ENCODE results near the gene EPSTI1. TPM values are rescaled to one million over a fixed set of nuclear protein-coding genes. Genes with fewer than 3 reads are reported as not detected.

EPSTI1 gene
- total RNA-seq, 1 donor from 2014 or later = 2.6 TPM

GRCh38 chr13:42883142-42883541 is 108.9 kb downstream of the EPSTI1 start:
- DNase-seq = no peak
- intact Hi-C loops (cut with micrococcal nuclease) = no loop called here
- Histone ChIP-seq H3K36me3 (no peaks in the 10 kb centered on the region), H3K27ac (replicated peaks) (no peak overlapping the region), H3K4me3 (no peak overlapping the region), H3K9me3 (replicated peaks) (no peaks in the 10 kb centered on the region), H3K4me1 (peaks cover 21% of the 10 kb centered on the region), H3K27me3 (ENCODE audit: low read depth) (no peaks in the 10 kb centered on the region)
- TF ChIP-seq, protein P1, sequence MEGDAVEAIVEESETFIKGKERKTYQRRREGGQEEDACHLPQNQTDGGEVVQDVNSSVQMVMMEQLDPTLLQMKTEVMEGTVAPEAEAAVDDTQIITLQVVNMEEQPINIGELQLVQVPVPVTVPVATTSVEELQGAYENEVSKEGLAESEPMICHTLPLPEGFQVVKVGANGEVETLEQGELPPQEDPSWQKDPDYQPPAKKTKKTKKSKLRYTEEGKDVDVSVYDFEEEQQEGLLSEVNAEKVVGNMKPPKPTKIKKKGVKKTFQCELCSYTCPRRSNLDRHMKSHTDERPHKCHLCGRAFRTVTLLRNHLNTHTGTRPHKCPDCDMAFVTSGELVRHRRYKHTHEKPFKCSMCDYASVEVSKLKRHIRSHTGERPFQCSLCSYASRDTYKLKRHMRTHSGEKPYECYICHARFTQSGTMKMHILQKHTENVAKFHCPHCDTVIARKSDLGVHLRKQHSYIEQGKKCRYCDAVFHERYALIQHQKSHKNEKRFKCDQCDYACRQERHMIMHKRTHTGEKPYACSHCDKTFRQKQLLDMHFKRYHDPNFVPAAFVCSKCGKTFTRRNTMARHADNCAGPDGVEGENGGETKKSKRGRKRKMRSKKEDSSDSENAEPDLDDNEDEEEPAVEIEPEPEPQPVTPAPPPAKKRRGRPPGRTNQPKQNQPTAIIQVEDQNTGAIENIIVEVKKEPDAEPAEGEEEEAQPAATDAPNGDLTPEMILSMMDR (IDR thresholded peaks at IDR 0.05; ENCODE audit: borderline replicate concordance) = no peak

- no peak for DNase-seq
- Histone ChIP-seq H3K9me3 (replicated peaks) (no peaks in the 10 kb centered on the region), H3K27me3 (ENCODE audit: low read depth) (no peaks in the 10 kb centered on the region), H3K27ac (replicated peaks) (no peak overlapping the region), H3K4me1 (peaks cover 17% of the 10 kb centered on the region), H3K36me3 (no peaks in the 10 kb centered on the region), H3K4me3 (no peak overlapping the region)
- intact Hi-C loops (cut with micrococcal nuclease) = no loop called here
- TF ChIP-seq, protein P1 (IDR thresholded peaks at IDR 0.05; ENCODE audit: borderline replicate concordance) = no peak
Observed at GRCh38 chr13:42880056-42880605, 111.9 kb downstream of the EPSTI1 start.

- intact Hi-C loops (cut with micrococcal nuclease) = no loop called here
- Histone ChIP-seq H3K4me1 (peaks cover 8% of the 10 kb centered on the region), H3K27me3 (ENCODE audit: low read depth) (no peaks in the 10 kb centered on the region), H3K4me3 (no peak overlapping the region), H3K27ac (replicated peaks) (no peak overlapping the region), H3K36me3 (no peaks in the 10 kb centered on the region), H3K9me3 (replicated peaks) (no peaks in the 10 kb centered on the region)
- TF ChIP-seq, protein P1 (IDR thresholded peaks at IDR 0.05; ENCODE audit: borderline replicate concordance) = no peak
- DNase-seq = no peak
Observed at GRCh38 chr13:42878721-42879120, 113.3 kb downstream of the EPSTI1 start.

GRCh38 chr13:42876887-42877545 is 115.0 kb downstream of the EPSTI1 start:
- no peaks in the 10 kb centered on the region for H3K4me1 ChIP-seq
- TF ChIP-seq, protein P1 (IDR thresholded peaks at IDR 0.05; ENCODE audit: borderline replicate concordance) = no peak
- no peak overlapping the region for H3K27ac ChIP-seq (replicated peaks)
- no peak overlapping the region for H3K4me3 ChIP-seq
- intact Hi-C loops (cut with micrococcal nuclease) = no loop called here
- H3K36me3 ChIP-seq = no peaks in the 10 kb centered on the region
- no peaks in the 10 kb centered on the region for H3K9me3 ChIP-seq (replicated peaks)
- no peaks in the 10 kb centered on the region for H3K27me3 ChIP-seq (ENCODE audit: low read depth)
- DNase-seq = no peak

- intact Hi-C loops (cut with micrococcal nuclease) = no loop called here
- H3K4me3 ChIP-seq = no peak overlapping the region
- TF ChIP-seq, protein P1 (IDR thresholded peaks at IDR 0.05; ENCODE audit: borderline replicate concordance) = no peak
- no peaks in the 10 kb centered on the region for H3K27me3 ChIP-seq (ENCODE audit: low read depth)
- DNase-seq = no peak
- no peak overlapping the region for H3K27ac ChIP-seq (replicated peaks)
- no peaks in the 10 kb centered on the region for H3K9me3 ChIP-seq (replicated peaks)
- H3K36me3 ChIP-seq = no peaks in the 10 kb centered on the region
- H3K4me1 ChIP-seq = no peaks in the 10 kb centered on the region
Observed at GRCh38 chr13:42876270-42876714, 115.7 kb downstream of the EPSTI1 start.

Data from left ventricle myocardium inferior (tissue), 1 donor.